ENCODE measurements around the gene ANKRD18A.

The ANKRD18A gene

GRCh38 chr9:38529317-38529716, 91.1 kb downstream of the ANKRD18A start:
- Histone ChIP-seq H3K36me3 (ENCODE audit: low read length) (no peaks in the 10 kb centered on the region), H3K9ac (ENCODE audit: low read length) (no peak overlapping the region), H3K9me2 (replicated peaks; ENCODE audit: insufficient read depth, low read length) (no peaks in the 10 kb centered on the region), H3K9me3 (ENCODE audit: insufficient read depth, low read length) (no peaks in the 10 kb centered on the region), H4K20me1 (ENCODE audit: low read depth, low read length) (no peaks in the 10 kb centered on the region), H3K4me2 (ENCODE audit: low read depth, low read length, poor library complexity, severe bottlenecking) (no peak overlapping the region), H3K4me3 (ENCODE audit: insufficient read depth, low read length, poor library complexity, severe bottlenecking) (no peak overlapping the region), H3K27ac (ENCODE audit: low read depth, low read length) (no peak overlapping the region), H3F3A (ENCODE audit: insufficient read depth) (no peaks in the 10 kb centered on the region), H3K79me2 (ENCODE audit: insufficient read depth, low read length) (no peaks in the 10 kb centered on the region), H2AFZ (ENCODE audit: low read depth, low read length, severe bottlenecking) (no peak overlapping the region), H3K27me3 (ENCODE audit: low read length) (no peaks in the 10 kb centered on the region)
- TF ChIP-seq EZH2phosphoT487 (conservative IDR thresholded peaks at IDR 0.05; ENCODE audit: low read length) (no peak), CTCF (IDR thresholded peaks at IDR 0.05; ENCODE audit: insufficient read depth, low read length, poor library complexity, severe bottlenecking) (no peak)

- H3K9me2 ChIP-seq (replicated peaks; ENCODE audit: insufficient read depth, low read length), result no peaks in the 10 kb centered on the region
- no peak for TF ChIP-seq EZH2phosphoT487 (conservative IDR thresholded peaks at IDR 0.05; ENCODE audit: low read length)
- no peak for TF ChIP-seq CTCF (IDR thresholded peaks at IDR 0.05; ENCODE audit: insufficient read depth, low read length, poor library complexity, severe bottlenecking)
Measured at GRCh38 chr9:38527503-38527902, 92.9 kb downstream of the ANKRD18A start.

GRCh38 chr9:38526591-38526990, 93.8 kb downstream of the ANKRD18A start:
- no peaks in the 10 kb centered on the region for H3K9me3 ChIP-seq (ENCODE audit: insufficient read depth, low read length)
- H3K27me3 ChIP-seq (ENCODE audit: low read length), result no peaks in the 10 kb centered on the region
- no peak overlapping the region for H3K4me2 ChIP-seq (ENCODE audit: low read depth, low read length, poor library complexity, severe bottlenecking)
- TF ChIP-seq EZH2phosphoT487 (conservative IDR thresholded peaks at IDR 0.05; ENCODE audit: low read length) (no peak), CTCF (IDR thresholded peaks at IDR 0.05; ENCODE audit: insufficient read depth, low read length, poor library complexity, severe bottlenecking) (no peak)
- no peak overlapping the region for H3K4me3 ChIP-seq (ENCODE audit: insufficient read depth, low read length, poor library complexity, severe bottlenecking)
- H3K27ac ChIP-seq (ENCODE audit: low read depth, low read length), result no peak overlapping the region
- H3K9me2 ChIP-seq (replicated peaks; ENCODE audit: insufficient read depth, low read length), result no peaks in the 10 kb centered on the region
- no peaks in the 10 kb centered on the region for H3K79me2 ChIP-seq (ENCODE audit: insufficient read depth, low read length)
- H3K36me3 ChIP-seq (ENCODE audit: low read length), result no peaks in the 10 kb centered on the region
- H3K9ac ChIP-seq (ENCODE audit: low read length), result no peak overlapping the region
- H4K20me1 ChIP-seq (ENCODE audit: low read depth, low read length), result no peaks in the 10 kb centered on the region
- no peak overlapping the region for H2AFZ ChIP-seq (ENCODE audit: low read depth, low read length, severe bottlenecking)
- no peaks in the 10 kb centered on the region for H3F3A ChIP-seq (ENCODE audit: insufficient read depth)

More at GRCh38 chr9:38527503-38527902, 92.9 kb downstream of the ANKRD18A start:
- H4K20me1 ChIP-seq (ENCODE audit: low read depth, low read length), result no peaks in the 10 kb centered on the region
- H3K27ac ChIP-seq (ENCODE audit: low read depth, low read length), result no peak overlapping the region
- no peak overlapping the region for H2AFZ ChIP-seq (ENCODE audit: low read depth, low read length, severe bottlenecking)
- no peaks in the 10 kb centered on the region for H3K9me3 ChIP-seq (ENCODE audit: insufficient read depth, low read length)
- no peak overlapping the region for H3K4me3 ChIP-seq (ENCODE audit: insufficient read depth, low read length, poor library complexity, severe bottlenecking)
- no peak overlapping the region for H3K9ac ChIP-seq (ENCODE audit: low read length)
- no peak overlapping the region for H3K4me2 ChIP-seq (ENCODE audit: low read depth, low read length, poor library complexity, severe bottlenecking)
- no peaks in the 10 kb centered on the region for H3K36me3 ChIP-seq (ENCODE audit: low read length)
- H3K27me3 ChIP-seq (ENCODE audit: low read length), result no peaks in the 10 kb centered on the region
- H3K79me2 ChIP-seq (ENCODE audit: insufficient read depth, low read length), result no peaks in the 10 kb centered on the region
- no peaks in the 10 kb centered on the region for H3F3A ChIP-seq (ENCODE audit: insufficient read depth)
